HS-5 (cell line): ENCODE results near the gene FANCD2OS.
"Not testable (repeated sequence)": the region's sequence is repeated elsewhere in the genome, so short reads cannot be mapped to it uniquely, and the experiment has no call there.

Experiments
- DNase-seq: peaks from one replicate; pipeline ENCODE4 v3.0.0-alpha.2; 2012; ENCODE audit warnings: low read depth

FANCD2OS gene

GRCh38 chr3:10108091-10108490 lies at the start of gene FANCD2OS:
FANCD2OS (minus strand) TSS chr3:10108255; CDS start chr3:10104774, 3,481 bp downstream.
- no peak for DNase-seq

GRCh38 chr3:10157031-10157430 lies 49.0 kb upstream of the FANCD2OS start:
- DNase-seq, result no peak

- no peak for DNase-seq
These were observed 47.6 kb upstream of the FANCD2OS start for GRCh38 chr3:10155658-10156057.

- no peak for DNase-seq
These were observed 47.0 kb upstream of the FANCD2OS start for GRCh38 chr3:10155123-10155472.

GRCh38 chr3:10154335-10155122 lies 46.5 kb upstream of the FANCD2OS start:
- no peak for DNase-seq

GRCh38 chr3:10150987-10151386 lies 42.9 kb upstream of the FANCD2OS start:
- DNase-seq, result no peak

- no peak for DNase-seq
These were observed 41.2 kb upstream of the FANCD2OS start for GRCh38 chr3:10149226-10149625.

GRCh38 chr3:10145685-10146084 lies 37.6 kb upstream of the FANCD2OS start:
- DNase-seq, result no peak

- no peak for DNase-seq
These were observed 34.9 kb upstream of the FANCD2OS start for GRCh38 chr3:10142707-10143560.

GRCh38 chr3:10140996-10141546 lies 33.0 kb upstream of the FANCD2OS start:
- no peak for DNase-seq

GRCh38 chr3:10137178-10137577 lies 29.1 kb upstream of the FANCD2OS start:
- DNase-seq, result no peak

GRCh38 chr3:10136426-10137005 lies 28.5 kb upstream of the FANCD2OS start:
- DNase-seq, result no peak

- not testable (repeated sequence) for DNase-seq
These were observed 27.8 kb upstream of the FANCD2OS start for GRCh38 chr3:10135872-10136271.

- no peak for DNase-seq
These were observed 14.7 kb upstream of the FANCD2OS start for GRCh38 chr3:10122724-10123123.

GRCh38 chr3:10121064-10121463 lies 13.0 kb upstream of the FANCD2OS start:
- DNase-seq, result no peak

GRCh38 chr3:10119376-10119775 lies 11.3 kb upstream of the FANCD2OS start:
- no peak for DNase-seq

- DNase-seq, result no peak
These were observed 8.9 kb upstream of the FANCD2OS start for GRCh38 chr3:10116928-10117327.

- DNase-seq, result peak; percentile 18
These were observed 8.0 kb upstream of the FANCD2OS start for GRCh38 chr3:10116138-10116460.

- DNase-seq, result peak; percentile 84
These were observed 7.5 kb upstream of the FANCD2OS start, which contains the start of gene BRK1 for GRCh38 chr3:10115326-10116137. BRK1 (plus strand) TSS chr3:10115675; CDS start chr3:10115702, 27 bp downstream.

- DNase-seq, result no peak
These were observed 1.1 kb downstream of the FANCD2OS start for GRCh38 chr3:10106919-10107318.

- no peak for DNase-seq
These were observed 9.0 kb downstream of the FANCD2OS start for GRCh38 chr3:10099041-10099440.

- no peak for DNase-seq
These were observed 14.4 kb downstream of the FANCD2OS start for GRCh38 chr3:10093678-10094077.
